ENCODE measurements around the gene TSSK2. TPM values are rescaled to one million over a fixed set of nuclear protein-coding genes. Genes with fewer than 3 reads are reported as not detected.

TSSK2 gene
- total RNA-seq, 2 donors from 2014 or later: not detected

DNA sequence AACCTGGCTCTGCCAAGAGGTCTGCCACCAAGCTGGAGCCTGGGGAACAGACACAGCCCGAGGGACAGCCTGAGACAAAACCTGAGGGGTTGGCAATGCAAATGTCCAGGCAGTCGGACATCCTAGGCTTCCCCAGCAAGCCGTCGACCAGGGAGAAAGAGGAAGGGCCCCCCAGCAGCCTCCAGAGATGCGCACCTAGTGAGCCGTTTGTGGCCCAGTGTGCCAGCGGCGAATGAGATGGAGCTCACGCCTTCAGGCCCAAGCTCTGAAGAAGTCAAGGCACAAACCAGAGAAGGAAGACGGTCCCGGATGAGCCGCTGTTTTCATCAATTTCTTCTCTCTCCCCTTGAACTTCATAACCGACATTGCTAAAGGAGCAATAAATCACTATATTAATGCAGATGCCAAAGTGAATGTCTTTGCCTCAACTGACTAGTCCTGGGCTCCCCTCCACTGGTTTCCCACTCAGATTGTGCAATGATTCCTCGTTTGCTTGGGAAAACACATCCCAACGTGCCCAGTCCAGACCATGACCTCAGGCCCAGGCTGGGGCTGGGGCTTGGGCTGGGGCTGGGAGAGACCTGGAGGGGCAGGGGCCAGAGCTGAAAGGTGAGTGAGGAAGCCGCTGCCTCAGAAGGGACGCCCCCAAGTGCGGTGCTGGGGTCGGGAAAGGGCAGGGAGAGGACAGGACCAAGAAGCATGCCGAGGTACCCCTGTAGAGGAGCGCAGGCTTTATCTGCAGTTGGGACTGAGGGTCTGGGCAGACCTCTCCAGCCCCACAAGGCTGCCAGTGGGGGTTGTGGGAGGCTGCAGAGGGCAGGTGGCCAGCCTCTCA lies 5.4 kb upstream of the TSSK2 start:
- Mint-ChIP-seq H3K27ac (no peak overlapping the region), H3K4me3 (no peak overlapping the region), H3K4me1 (peaks cover 12% of the 10 kb centered on the region), H3K36me3 (ENCODE audit: low read depth) (no peaks in the 10 kb centered on the region), H3K27me3 (no peaks in the 10 kb centered on the region), H3K9me3 (no peaks in the 10 kb centered on the region)
- ATAC-seq (replicated peaks): no peak

GRCh38 chr22:19126309-19127273 lies 4.5 kb upstream of the TSSK2 start:
- no peak overlapping the region for H3K27ac Mint-ChIP-seq
- H3K36me3 Mint-ChIP-seq (ENCODE audit: low read depth): no peaks in the 10 kb centered on the region
- no peak for ATAC-seq (replicated peaks)
- peaks cover 10% of the 10 kb centered on the region for H3K4me1 Mint-ChIP-seq
- no peak overlapping the region for H3K4me3 Mint-ChIP-seq
- H3K9me3 Mint-ChIP-seq: no peaks in the 10 kb centered on the region
- H3K27me3 Mint-ChIP-seq: no peaks in the 10 kb centered on the region

DNA sequence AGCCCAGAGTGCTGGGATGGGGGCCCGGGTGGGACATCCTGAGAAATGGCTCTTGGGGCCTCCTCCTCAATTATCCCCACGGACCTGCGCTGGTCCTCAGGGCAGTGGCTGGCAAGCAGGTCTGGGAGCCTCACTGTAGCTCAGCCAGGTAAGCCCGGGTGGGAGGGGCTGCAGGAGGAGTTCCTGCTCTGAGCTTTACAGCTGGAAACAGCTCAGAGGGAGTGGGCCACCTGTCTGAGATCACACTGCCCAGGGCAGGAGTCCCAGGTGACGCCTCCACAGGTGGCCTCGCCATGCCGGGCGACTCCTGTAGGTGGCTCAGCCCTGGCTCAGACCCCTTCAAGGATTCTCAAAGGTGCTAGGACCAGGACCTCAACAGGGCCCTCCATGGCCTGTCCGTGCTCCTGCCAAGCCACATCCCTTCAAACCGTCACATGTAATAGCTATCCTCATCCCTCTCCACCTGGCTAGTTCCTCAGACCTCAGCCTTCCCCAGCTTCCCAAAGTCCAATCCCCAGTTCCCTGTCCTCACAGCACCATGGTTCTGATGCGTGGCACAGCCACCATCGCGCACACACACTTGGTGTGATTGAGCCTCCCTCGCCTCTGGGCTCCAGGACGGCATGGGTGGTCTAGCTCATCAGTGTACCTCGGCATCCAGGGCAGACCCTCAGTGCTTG lies 3.6 kb upstream of the TSSK2 start:
- H3K4me3 Mint-ChIP-seq: no peak overlapping the region
- no peak for ATAC-seq (replicated peaks)
- no peak overlapping the region for H3K27ac Mint-ChIP-seq
- H3K4me1 Mint-ChIP-seq: peaks cover 10% of the 10 kb centered on the region
- no peaks in the 10 kb centered on the region for H3K9me3 Mint-ChIP-seq
- no peaks in the 10 kb centered on the region for H3K27me3 Mint-ChIP-seq
- no peaks in the 10 kb centered on the region for H3K36me3 Mint-ChIP-seq (ENCODE audit: low read depth)

DNA sequence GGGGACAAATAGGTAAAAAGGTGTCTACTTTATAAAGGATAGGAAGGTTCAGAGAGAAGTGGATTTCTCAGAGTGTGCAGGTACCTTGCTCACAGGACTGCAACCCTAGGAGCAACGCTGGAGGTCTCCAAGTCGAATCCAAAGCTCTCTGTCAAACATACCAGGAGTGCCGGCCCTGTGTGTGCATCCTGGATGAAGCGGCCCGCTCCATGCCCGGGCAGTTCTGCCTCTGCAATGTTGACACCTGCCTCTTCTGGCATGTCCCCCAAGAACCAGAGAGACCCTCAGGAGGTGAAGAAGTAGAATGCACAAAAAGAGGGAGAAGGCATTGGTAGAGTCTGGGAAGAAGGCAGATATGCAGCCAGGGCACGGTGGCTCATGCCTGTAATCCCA lies 3.1 kb upstream of the TSSK2 start:
- Mint-ChIP-seq H3K9me3 (no peaks in the 10 kb centered on the region), H3K36me3 (ENCODE audit: low read depth) (peaks cover 1% of the 10 kb centered on the region), H3K4me1 (peaks cover 6% of the 10 kb centered on the region), H3K27ac (no peak overlapping the region), H3K27me3 (no peaks in the 10 kb centered on the region), H3K4me3 (no peak overlapping the region)
- ATAC-seq (replicated peaks): no peak

DNA sequence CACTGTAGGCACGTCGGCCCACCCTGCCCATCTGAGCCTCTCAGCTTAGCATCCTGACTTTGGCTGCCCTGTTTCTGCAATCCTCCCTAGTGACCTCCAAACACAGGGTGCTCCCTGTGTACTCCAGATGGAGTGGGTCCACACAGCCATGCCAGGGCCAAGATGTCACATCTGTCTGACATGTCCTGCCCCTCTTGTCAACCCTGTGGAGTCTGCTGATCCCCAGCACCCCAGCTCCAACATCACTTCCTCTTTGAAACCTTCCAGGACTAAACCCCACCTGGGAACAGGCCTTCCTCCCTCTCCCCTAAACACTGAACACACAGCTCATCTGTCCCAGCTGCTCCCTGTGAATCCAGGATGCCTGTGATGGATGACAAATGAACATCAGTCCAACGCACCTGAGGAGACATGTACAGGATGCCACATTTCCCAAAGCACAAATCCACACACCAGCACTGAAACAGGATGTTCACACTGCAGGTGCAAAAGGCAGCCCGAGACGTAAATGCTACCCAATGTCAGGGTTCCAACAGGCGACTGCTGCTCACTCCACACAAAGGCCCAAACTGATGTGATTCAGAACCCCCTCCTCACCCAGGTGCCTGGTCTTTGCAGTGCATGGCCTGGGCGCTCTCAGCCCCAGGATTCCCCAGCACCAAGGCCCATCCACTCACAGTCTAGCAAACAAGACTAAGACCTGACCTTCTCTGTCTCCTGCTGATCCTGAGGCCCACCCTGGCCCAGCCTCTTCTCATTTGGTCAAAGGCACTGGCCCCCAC lies 2.0 kb upstream of the TSSK2 start:
- Mint-ChIP-seq H3K27me3 (no peaks in the 10 kb centered on the region), H3K4me1 (peaks cover 4% of the 10 kb centered on the region), H3K36me3 (ENCODE audit: low read depth) (peaks cover 11% of the 10 kb centered on the region), H3K27ac (no peak overlapping the region), H3K4me3 (no peak overlapping the region), H3K9me3 (no peaks in the 10 kb centered on the region)
- no peak for ATAC-seq (replicated peaks)

- ATAC-seq (replicated peaks): no peak
- Mint-ChIP-seq H3K27ac (no peak overlapping the region), H3K4me3 (no peak overlapping the region), H3K36me3 (ENCODE audit: low read depth) (peaks cover 14% of the 10 kb centered on the region), H3K27me3 (no peaks in the 10 kb centered on the region), H3K4me1 (peaks cover 4% of the 10 kb centered on the region), H3K9me3 (no peaks in the 10 kb centered on the region)
Observed at GRCh38 chr22:19129871-19130270, 1.2 kb upstream of the TSSK2 start.

- peaks cover 4% of the 10 kb centered on the region for H3K4me1 Mint-ChIP-seq
- no peaks in the 10 kb centered on the region for H3K27me3 Mint-ChIP-seq
- H3K27ac Mint-ChIP-seq: no peak overlapping the region
- ATAC-seq (replicated peaks): no peak
- H3K36me3 Mint-ChIP-seq (ENCODE audit: low read depth): peaks cover 30% of the 10 kb centered on the region
- H3K4me3 Mint-ChIP-seq: no peak overlapping the region
- no peaks in the 10 kb centered on the region for H3K9me3 Mint-ChIP-seq
Observed at GRCh38 chr22:19131685-19132015, 542 bp downstream of the TSSK2 start.

DNA sequence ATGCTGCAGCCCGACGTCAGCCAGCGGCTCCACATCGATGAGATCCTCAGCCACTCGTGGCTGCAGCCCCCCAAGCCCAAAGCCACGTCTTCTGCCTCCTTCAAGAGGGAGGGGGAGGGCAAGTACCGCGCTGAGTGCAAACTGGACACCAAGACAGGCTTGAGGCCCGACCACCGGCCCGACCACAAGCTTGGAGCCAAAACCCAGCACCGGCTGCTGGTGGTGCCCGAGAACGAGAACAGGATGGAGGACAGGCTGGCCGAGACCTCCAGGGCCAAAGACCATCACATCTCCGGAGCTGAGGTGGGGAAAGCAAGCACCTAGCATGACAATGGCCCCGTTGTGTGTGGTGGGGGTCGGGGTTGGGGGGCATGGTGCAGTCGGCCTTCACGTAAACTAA lies 1.0 kb downstream of the TSSK2 start:
- H3K9me3 Mint-ChIP-seq: no peaks in the 10 kb centered on the region
- H3K27me3 Mint-ChIP-seq: no peaks in the 10 kb centered on the region
- H3K4me3 Mint-ChIP-seq: no peak overlapping the region
- H3K4me1 Mint-ChIP-seq: peaks cover 4% of the 10 kb centered on the region
- peaks cover 33% of the 10 kb centered on the region for H3K36me3 Mint-ChIP-seq (ENCODE audit: low read depth)
- H3K27ac Mint-ChIP-seq: no peak overlapping the region
- ATAC-seq (replicated peaks): no peak

- no peak overlapping the region for H3K4me3 Mint-ChIP-seq
- no peaks in the 10 kb centered on the region for H3K9me3 Mint-ChIP-seq
- no peak for ATAC-seq (replicated peaks)
- peaks cover 33% of the 10 kb centered on the region for H3K36me3 Mint-ChIP-seq (ENCODE audit: low read depth)
- peaks cover under 1% of the 10 kb centered on the region for H3K4me1 Mint-ChIP-seq
- no peaks in the 10 kb centered on the region for H3K27me3 Mint-ChIP-seq
- no peak overlapping the region for H3K27ac Mint-ChIP-seq
Observed at GRCh38 chr22:19132693-19133400, 1.7 kb downstream of the TSSK2 start.

GRCh38 chr22:19133561-19133960 lies 2.5 kb downstream of the TSSK2 start:
- Mint-ChIP-seq H3K36me3 (ENCODE audit: low read depth) (peaks cover 33% of the 10 kb centered on the region), H3K4me1 (no peaks in the 10 kb centered on the region), H3K27me3 (no peaks in the 10 kb centered on the region), H3K27ac (no peak overlapping the region), H3K9me3 (no peaks in the 10 kb centered on the region), H3K4me3 (no peak overlapping the region)
- ATAC-seq (replicated peaks): no peak

DNA sequence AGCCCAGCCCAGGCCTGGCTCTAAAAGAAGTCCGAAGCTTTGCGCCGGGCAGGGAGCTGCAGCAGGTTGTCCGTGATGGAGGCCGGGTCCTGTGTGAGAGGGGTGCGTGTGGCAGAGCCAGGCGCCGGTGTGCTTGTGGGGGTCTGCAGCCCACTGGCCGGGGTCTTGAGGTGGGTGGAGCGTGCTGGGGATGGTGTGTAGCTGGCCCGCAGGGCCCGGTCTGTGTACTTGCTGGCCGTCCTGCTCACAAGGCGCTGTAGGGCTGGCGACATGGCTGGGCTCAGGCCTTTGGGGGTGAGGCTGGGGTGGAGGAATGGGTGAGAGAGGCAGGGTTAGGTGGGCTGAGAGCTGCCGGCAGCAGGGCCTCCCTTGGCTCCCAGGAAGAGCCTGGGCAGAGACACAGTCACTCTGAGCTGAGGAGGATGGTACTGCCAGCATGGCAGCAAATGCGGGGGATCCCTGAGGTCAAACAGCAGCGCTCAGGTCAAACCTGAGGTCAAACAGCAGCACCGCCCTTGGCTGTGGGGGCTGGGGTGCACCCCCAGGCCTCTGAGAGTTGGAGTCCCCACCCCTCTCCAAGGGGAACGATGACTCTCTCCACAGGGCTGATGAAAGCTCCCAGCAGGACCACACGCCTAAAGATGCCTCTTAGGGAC lies 3.2 kb downstream of the TSSK2 start:
- Mint-ChIP-seq H3K27ac (no peak overlapping the region), H3K4me1 (no peaks in the 10 kb centered on the region), H3K4me3 (no peak overlapping the region)

GRCh38 chr22:19134874-19135273 lies 3.8 kb downstream of the TSSK2 start:
- no peaks in the 10 kb centered on the region for H3K4me1 Mint-ChIP-seq
- no peaks in the 10 kb centered on the region for H3K9me3 Mint-ChIP-seq
- H3K4me3 Mint-ChIP-seq: no peak overlapping the region
- H3K36me3 Mint-ChIP-seq (ENCODE audit: low read depth): peaks cover 45% of the 10 kb centered on the region
- ATAC-seq (replicated peaks): no peak
- no peak overlapping the region for H3K27ac Mint-ChIP-seq
- no peaks in the 10 kb centered on the region for H3K27me3 Mint-ChIP-seq

More for the DNA sequence above, 3.2 kb downstream of the TSSK2 start:
- Mint-ChIP-seq H3K9me3 (no peaks in the 10 kb centered on the region), H3K27me3 (no peaks in the 10 kb centered on the region), H3K36me3 (ENCODE audit: low read depth) (peaks cover 39% of the 10 kb centered on the region)
- ATAC-seq (replicated peaks): no peak

GRCh38 chr22:19136915-19137314 lies 5.8 kb downstream of the TSSK2 start:
- Mint-ChIP-seq H3K4me1 (no peaks in the 10 kb centered on the region), H3K9me3 (no peaks in the 10 kb centered on the region), H3K27ac (no peak overlapping the region), H3K27me3 (no peaks in the 10 kb centered on the region), H3K36me3 (ENCODE audit: low read depth) (peaks cover 62% of the 10 kb centered on the region), H3K4me3 (no peak overlapping the region)
- no peak for ATAC-seq (replicated peaks)

Data from activated T-helper 17 cell treated with anti-CD3 and anti-CD28 coated beads, Interleukin-2, amount 50 U/mL, for 72 hours (primary cell).